Posterior vena cava (tissue), 2 donors: ENCODE measurements around the gene GPR179. TPM values are rescaled to one million over a fixed set of nuclear protein-coding genes. Genes with fewer than 3 reads are reported as not detected.

Experiments
- total RNA-seq, 2 donors: library from RNA; stranded (reverse); fragmentation: NEBNext Ultra II Directional; extraction: Animal tissue kit (Norgen Biotek cat#: 25700); gene quantifications; one replicate each; pipeline ENCODE4 v1.2.1, GENCODE V29; 2021
- donor health status: DM: yes; HTN: yes; CAD: no.
- donor health status: DM: yes; HTN: yes; CAD: no.

Gene GPR179
- total RNA-seq, 2 donors from 2014 or later, result 0.05 TPM; not detected in 1

Other genes with a start within 250 kb of the GPR179 start
- not detected for gene TBC1D3E, start 216.0 kb downstream of the GPR179 start, total RNA-seq
- gene TBC1D3, start 151.4 kb downstream of the GPR179 start, total RNA-seq, result not detected
- gene MRPL45, start 46.8 kb downstream of the GPR179 start, total RNA-seq, result 10 to 100 TPM; 14.9 to 18.0 TPM
- 10 to 100 TPM; 12.2 to 15.3 TPM for gene SOCS7, start 7.9 kb upstream of the GPR179 start, total RNA-seq
- gene ARHGAP23, start 84.5 kb upstream of the GPR179 start, total RNA-seq, result 10 to 100 TPM; 72.9 to 90.4 TPM